GM12865 (cell line): ENCODE data around the gene NF1.

ENCODE experiments used
- DNase-seq: peaks from one replicate; pipeline ENCODE4 v3.0.0; 2010; ENCODE audit warnings: low read depth
- H3K4me3 ChIP-seq: 2 replicates; pipeline ENCODE4 v1.5.1; 2011; ENCODE audit warnings: mild to moderate bottlenecking, low read depth, low read length, control low read depth
- TF ChIP-seq, protein P1 (sequence below): IDR thresholded peaks from 2 replicates; pipeline ENCODE4 v1.5.1; 2011; ENCODE audit warnings: low read length, control low read depth, low read depth, inconsistent platforms; ENCODE audit not compliant: insufficient read depth; ENCODE audit errors: missing control alignments

Gene NF1

DNA sequence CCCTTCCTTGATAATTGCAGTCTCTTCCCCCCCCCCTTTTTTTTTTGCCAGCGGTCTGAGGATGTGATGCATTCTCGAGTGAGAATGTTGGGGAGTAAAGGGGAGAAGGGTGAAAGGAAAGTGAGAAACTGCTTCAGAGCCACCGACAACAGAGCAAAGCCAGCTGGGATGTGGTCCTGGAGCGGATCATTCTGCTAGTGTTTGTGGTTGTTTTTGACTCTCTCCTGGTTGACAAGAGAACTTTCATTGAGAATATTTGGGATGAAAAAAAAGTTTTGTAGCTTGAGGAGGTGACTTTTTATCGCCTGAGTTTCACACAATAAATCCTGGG, 1.3 kb downstream of the NF1 start:
- TF ChIP-seq, protein P1, sequence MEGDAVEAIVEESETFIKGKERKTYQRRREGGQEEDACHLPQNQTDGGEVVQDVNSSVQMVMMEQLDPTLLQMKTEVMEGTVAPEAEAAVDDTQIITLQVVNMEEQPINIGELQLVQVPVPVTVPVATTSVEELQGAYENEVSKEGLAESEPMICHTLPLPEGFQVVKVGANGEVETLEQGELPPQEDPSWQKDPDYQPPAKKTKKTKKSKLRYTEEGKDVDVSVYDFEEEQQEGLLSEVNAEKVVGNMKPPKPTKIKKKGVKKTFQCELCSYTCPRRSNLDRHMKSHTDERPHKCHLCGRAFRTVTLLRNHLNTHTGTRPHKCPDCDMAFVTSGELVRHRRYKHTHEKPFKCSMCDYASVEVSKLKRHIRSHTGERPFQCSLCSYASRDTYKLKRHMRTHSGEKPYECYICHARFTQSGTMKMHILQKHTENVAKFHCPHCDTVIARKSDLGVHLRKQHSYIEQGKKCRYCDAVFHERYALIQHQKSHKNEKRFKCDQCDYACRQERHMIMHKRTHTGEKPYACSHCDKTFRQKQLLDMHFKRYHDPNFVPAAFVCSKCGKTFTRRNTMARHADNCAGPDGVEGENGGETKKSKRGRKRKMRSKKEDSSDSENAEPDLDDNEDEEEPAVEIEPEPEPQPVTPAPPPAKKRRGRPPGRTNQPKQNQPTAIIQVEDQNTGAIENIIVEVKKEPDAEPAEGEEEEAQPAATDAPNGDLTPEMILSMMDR = no peak
- DNase-seq = peak; percentile 36
- peak overlapping the region; percentile 84 for H3K4me3 ChIP-seq

DNA sequence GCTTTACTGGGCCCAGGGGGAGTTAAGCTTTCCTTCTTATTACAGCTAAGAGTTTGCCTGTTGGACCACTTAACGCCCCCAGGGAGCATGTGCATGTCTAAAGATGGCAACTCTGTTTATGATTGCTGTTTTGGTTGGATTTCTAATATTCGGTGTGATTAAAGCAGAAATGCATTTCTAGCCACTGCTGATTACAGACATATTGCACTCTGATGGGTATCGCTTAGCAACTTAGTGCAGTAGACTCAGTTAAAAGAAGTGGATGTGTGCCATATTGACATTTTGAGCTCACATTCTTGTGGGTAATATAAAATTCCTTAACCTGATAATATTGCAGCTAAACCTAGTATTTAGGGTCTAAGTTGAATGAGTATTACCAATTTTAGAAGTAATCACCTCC, 4.2 kb downstream of the NF1 start:
- no peak for DNase-seq
- H3K4me3 ChIP-seq = no peak overlapping the region
- TF ChIP-seq, protein P1 = no peak

DNA sequence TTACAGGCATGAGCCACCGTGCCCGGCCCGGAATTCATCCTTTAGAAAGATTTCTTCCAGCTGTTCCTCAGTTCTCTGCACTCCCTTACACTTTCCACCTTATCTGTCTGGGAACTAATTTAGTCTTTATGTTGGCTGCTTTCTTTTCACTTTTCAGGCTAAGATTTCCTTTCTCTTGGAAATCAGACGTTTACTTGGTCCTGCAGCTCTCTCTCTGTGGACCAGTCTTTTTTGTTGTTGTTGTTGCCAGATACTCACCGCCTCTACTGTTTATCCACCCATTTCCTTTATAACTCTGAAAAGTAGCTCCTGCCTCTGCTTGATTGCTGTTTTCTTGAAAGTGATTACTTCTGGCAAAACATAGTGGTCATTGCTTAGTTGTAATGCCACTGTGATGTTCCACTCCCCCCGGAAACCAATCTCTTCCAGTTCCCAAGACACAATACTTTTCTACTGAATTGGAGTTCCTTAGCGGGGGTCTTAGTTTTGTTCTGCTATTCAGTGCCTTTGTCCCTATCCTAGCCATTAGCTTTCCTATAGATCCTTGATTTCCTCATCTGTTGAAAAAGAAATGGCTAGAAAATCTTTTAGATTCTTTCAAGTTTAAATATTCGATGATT, 6.2 kb downstream of the NF1 start:
- TF ChIP-seq, protein P1 = no peak
- no peak overlapping the region for H3K4me3 ChIP-seq
- DNase-seq = no peak

DNA sequence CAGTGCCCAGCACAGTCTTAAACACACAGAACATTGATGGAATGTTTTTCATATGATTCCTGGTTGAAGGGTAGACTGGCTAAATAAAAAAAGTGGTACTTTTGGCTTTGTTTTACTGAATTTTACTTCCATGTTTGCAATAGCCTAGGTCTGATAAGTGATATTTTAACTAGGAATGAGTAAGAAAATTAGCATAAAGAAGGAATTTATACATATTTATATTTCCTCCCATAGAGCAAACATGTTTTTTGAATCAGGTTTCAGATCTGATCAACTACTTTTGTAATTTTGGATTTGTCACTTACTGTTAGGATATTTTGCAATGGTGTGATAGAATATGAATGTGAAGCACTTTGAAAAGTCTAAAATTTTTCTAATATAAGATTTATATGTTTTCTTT, 7.2 kb downstream of the NF1 start:
- no peak overlapping the region for H3K4me3 ChIP-seq
- DNase-seq = no peak

GRCh38 chr17:31105991-31106390, 11.2 kb downstream of the NF1 start:
- no peak overlapping the region for H3K4me3 ChIP-seq
- TF ChIP-seq, protein P1 = no peak
- no peak for DNase-seq

More for the DNA sequence above, 7.2 kb downstream of the NF1 start:
- TF ChIP-seq, protein P1 = no peak

- no peak overlapping the region for H3K4me3 ChIP-seq
- DNase-seq = no peak
Measured at GRCh38 chr17:31111183-31111582, 16.4 kb downstream of the NF1 start.

More at GRCh38 chr17:31111183-31111582, 16.4 kb downstream of the NF1 start:
- TF ChIP-seq, protein P1 = no peak
